K562 (cell line): ENCODE measurements around the gene RAB43. TPM values are rescaled to one million over a fixed set of nuclear protein-coding genes. Genes with fewer than 3 reads are reported as not detected.
"Not testable (repeated sequence)": the region's sequence is repeated elsewhere in the genome, so short reads cannot be mapped to it uniquely, and the experiment has no call there.

Source experiments
- ATAC-seq: fragments of 200-7000 bp; cut with Tn5 transposase; 3 replicates; pipeline ENCODE4 v1.9.1; 2020; ENCODE audit warnings: moderate library complexity
- BruUV-seq: library from RNA; stranded (reverse); fragments of 400-500 nt; replicated peaks from 2 replicates; lab custom pipeline; 2021; lab: Mats Ljungman, UMichigan
- CTCF ChIA-PET: fragments of 300-600 bp; formaldehyde crosslinking; extraction: SDS; loops from one replicate; lab custom pipeline; 2021; ENCODE audit warnings: low intra/inter-chr PET ratio; lab: Yijun Ruan, JAX
- POLR2A ChIA-PET: fragments of 300-600, 350-650 bp; sonication (Branson Sonifier 250); formaldehyde crosslinking; extraction: SDS; loops from one replicate; lab custom pipeline; 2021; ENCODE audit warnings: antibody characterized with exemption, inconsistent platforms; lab: Yijun Ruan, JAX
- DNase-seq, 4 experiments: peaks; one replicate each; pipeline versions ENCODE4 v3.0.0 to v3.0.0-alpha.2; 2011 to 2018; ENCODE audit warnings: low spot score in 3 of 4, mixed read lengths in 3 of 4; ENCODE audit errors: extremely low read depth in 1 of 4
- FAIRE-seq: peaks from 2 replicates; lab custom pipeline; 2011; peaks lifted over from hg19 to GRCh38; lab: Jason Lieb, UNC
- H2AFZ ChIP-seq: 2 replicates; pipeline ENCODE4 v1.6.0; 2011; ENCODE audit warnings: low read depth, low read length, control low read depth, inconsistent platforms
- H3K27ac ChIP-seq: fragments of 200-600 bp; 3 replicates; pipeline ENCODE4 v1.8.0; 2011; ENCODE audit warnings: low read depth, mild to moderate bottlenecking, control low read depth, inconsistent platforms, low read length, moderate library complexity, mixed read lengths; ENCODE audit errors: extremely low read depth
- H3K27me3 ChIP-seq, 2 experiments: fragments of 300-600 bp in 1 of 2; 2 replicates in 1 of 2; 3 replicates in 1 of 2; pipeline versions ENCODE4 v1.6.0 to v1.8.0; 2011; ENCODE audit warnings: inconsistent platforms in 2 of 2, low read length in 2 of 2, mild to moderate bottlenecking in 1 of 2, mixed read lengths in 1 of 2, moderate library complexity in 1 of 2; ENCODE audit not compliant: control insufficient read depth in 2 of 2, insufficient read depth in 2 of 2
- H3K36me3 ChIP-seq: fragments of 300-600 bp; 3 replicates; pipeline ENCODE4 v1.8.0; 2011; ENCODE audit warnings: mild to moderate bottlenecking, low read length, inconsistent platforms; ENCODE audit not compliant: control insufficient read depth, insufficient read depth
- H3K4me1 ChIP-seq, 2 experiments: fragments of 200-600 bp in 1 of 2; replicated peaks in 1 of 2; 2 replicates in 1 of 2; 3 replicates in 1 of 2; pipeline versions ENCODE4 v1.5.1 to v1.8.0; 2011; ENCODE audit warnings: inconsistent platforms in 2 of 2, low read length in 2 of 2, mild to moderate bottlenecking in 1 of 2, mixed read lengths in 1 of 2, moderate library complexity in 1 of 2; ENCODE audit not compliant: control insufficient read depth in 2 of 2, insufficient read depth in 2 of 2
- H3K4me2 ChIP-seq: 2 replicates; pipeline ENCODE4 v1.6.1; 2011; ENCODE audit warnings: low read length, control low read depth, inconsistent platforms, mixed read lengths; ENCODE audit not compliant: insufficient read depth
- H3K4me3 ChIP-seq: fragments of 200-600 bp; sonication (generic), shearing (Covaris generic); 2 replicates; pipeline ENCODE4 v1.5.1; 2016; ENCODE audit warnings: control low read depth, inconsistent platforms
- H3K79me2 ChIP-seq: fragments of 200-600 bp; 3 replicates; pipeline ENCODE4 v1.8.0; 2011; ENCODE audit warnings: low read length, inconsistent platforms; ENCODE audit not compliant: control insufficient read depth, insufficient read depth
- H3K9ac ChIP-seq, 2 experiments: 2 replicates each; pipeline versions ENCODE4 v1.6.0 to v1.6.1; 2011; ENCODE audit warnings: low read depth in 2 of 2, low read length in 2 of 2, control low read depth in 1 of 2, inconsistent platforms in 1 of 2, mild to moderate bottlenecking in 1 of 2, mixed read lengths in 1 of 2; ENCODE audit not compliant: insufficient read depth in 1 of 2
- H3K9me1 ChIP-seq: one replicate; pipeline ENCODE4 v1.6.0; 2011; ENCODE audit warnings: inconsistent platforms, mild to moderate bottlenecking, low read length, moderate library complexity; ENCODE audit not compliant: control insufficient read depth, insufficient read depth
- H3K9me3 ChIP-seq: replicated peaks from 2 replicates; pipeline ENCODE4 v1.5.1; 2011; ENCODE audit warnings: low read depth, low read length, inconsistent platforms; ENCODE audit not compliant: control insufficient read depth, insufficient read depth
- H4K20me1 ChIP-seq: replicated peaks from 2 replicates; pipeline ENCODE4 v1.6.1; 2011; ENCODE audit warnings: low read length, inconsistent platforms, mixed read lengths; ENCODE audit not compliant: control insufficient read depth, insufficient read depth
- E2F3 ChIP-seq: fragments of 250-450 bp; sonication (Bioruptor Pico); IDR thresholded peaks from 2 replicates; pipeline ENCODE4 v1.4.0; 2020; ENCODE audit warnings: mild to moderate bottlenecking
- KLF13 ChIP-seq: fragments of 450-650 bp; IDR thresholded peaks from 2 replicates; pipeline ENCODE4 v1.6.1; 2016; ENCODE audit warnings: missing genetic modification characterization, low read depth, mild to moderate bottlenecking, missing compliant biosample characterization, moderate library complexity, borderline replicate concordance
- WGBS: fragments of 100-300 bp; shearing (Covaris generic); methylation state at CpG from one replicate; pipeline ENCODE4 v1.1.6; 2016; ENCODE audit warnings: low coverage, mixed read lengths; ENCODE audit not compliant: insufficient coverage; ENCODE audit errors: missing lambda C conversion rate; 5-methylcytosine and 5-hydroxymethylcytosine counted together
- in situ Hi-C: fragments of 300-500 bp; cut with MboI; formaldehyde crosslinking; loops from 4 replicates; pipeline ENCODE4 v1.15.0; 2018; ENCODE audit warnings: inconsistent platforms, mixed read lengths
- intact Hi-C: fragments of 100-400 bp; cut with micrococcal nuclease; formaldehyde crosslinking; loops from 2 replicates; pipeline ENCODE4 v1.14.2; 2022
- polyA plus RNA-seq, 8 experiments: library from polyadenylated mRNA; depleted of rRNA in 4 of 8; stranded (reverse) in 5 of 8; unstranded in 3 of 8; fragments of >200 nt; fragmentation: Nextera tagmentation in 2 of 8; fragmentation: Illumina TruSeq in 1 of 8; extraction: Ambion mirVana in 2 of 8; extraction: Trizol in 1 of 8; gene quantifications; 2 replicates each; pipeline versions ENCODE4 v1.2.1 to v1.2.3, GENCODE V29; 2011 to 2014; ENCODE audit warnings: inconsistent platforms in 1 of 8, missing spikeins in 1 of 8
- total RNA-seq, 7 experiments: library from RNA; depleted of rRNA in 6 of 7; stranded (reverse); fragments of >200 nt in 6 of 7; fragmentation: Illumina TruSeq in 2 of 7; extraction: Trizol in 2 of 7; gene quantifications; 2 replicates each; pipeline versions ENCODE4 v1.2.1 to v1.2.3, GENCODE V29; 2011 to 2021; ENCODE audit warnings: low replicate concordance in 1 of 7
- TF ChIP-seq, protein P1 (sequence below): IDR thresholded peaks from 2 replicates; pipeline ENCODE4 v1.6.1; 2014; ENCODE audit warnings: antibody characterized with exemption
- TF ChIP-seq, protein P2 (sequence below), 2 experiments: fragments of 450-650 bp; formaldehyde crosslinking in 1 of 2; IDR thresholded peaks; 2 replicates each; pipeline versions ENCODE4 v1.4.0 to v1.6.1; 2014 to 2020; ENCODE audit warnings: mild to moderate bottlenecking in 2 of 2, borderline replicate concordance in 1 of 2, low read depth in 1 of 2

RAB43 gene
- total and polyA plus RNA-seq, 9 of the 15 experiments (the other 6 are each of a cell fraction or from before 2014, with no cell fraction given), result 0.04 to 6.8 (median 1.7) TPM; not detected in 2

DNA sequence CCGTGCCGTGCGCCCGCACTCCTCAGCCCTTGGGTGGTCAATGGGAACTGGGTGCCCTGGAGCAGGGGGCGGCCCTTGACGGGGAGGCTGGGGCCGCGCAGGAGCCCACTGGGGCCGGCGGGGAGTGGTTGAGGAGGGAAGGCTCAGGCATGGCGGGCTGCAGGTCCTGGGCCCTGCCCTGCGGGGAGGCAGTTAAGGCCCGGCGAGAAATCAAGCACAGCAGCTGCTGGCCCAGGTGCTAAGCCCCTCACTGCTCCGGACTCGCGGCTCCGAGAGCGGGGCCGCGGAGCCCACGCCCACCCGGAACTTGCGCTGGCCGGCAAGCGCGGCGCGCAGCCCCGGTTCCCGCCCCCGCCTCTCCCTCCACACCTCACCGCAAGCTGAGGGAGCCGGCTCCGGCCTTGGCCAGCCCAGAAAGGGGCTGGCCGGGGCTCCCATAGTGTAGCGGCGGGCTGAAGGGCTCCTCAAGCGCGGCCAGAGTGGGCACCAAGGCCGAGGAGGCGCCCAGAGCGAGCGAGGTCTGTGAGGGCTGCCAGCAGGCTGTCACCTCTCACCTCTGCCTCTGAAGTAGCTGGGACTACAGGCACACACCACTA lies 53.2 kb downstream of the RAB43 start:
- ChIA-PET POLR2A (interaction anchor here (1.1 kb wide), 1 partner anchor 14 kb away, joined by 3 read pairs; no protein-coding TSS in a partner anchor), CTCF (no interaction called here)
- Histone ChIP-seq H3K9ac (no peak overlapping the region), H2AFZ (no peak overlapping the region), H3K27me3 (no peaks in the 10 kb centered on the region), H3K9me3 (no peaks in the 10 kb centered on the region), H3K4me1 (no peaks in the 10 kb centered on the region; a peak in 1 of 5 replicates), H3K36me3 (no peaks in the 10 kb centered on the region), H3K27ac (no peak overlapping the region), H3K79me2 (no peaks in the 10 kb centered on the region), H4K20me1 (no peaks in the 10 kb centered on the region), H3K9me1 (no peaks in the 10 kb centered on the region), H3K4me2 (no peak overlapping the region), H3K4me3 (no peak overlapping the region)
- in situ Hi-C loops (no loop called here), intact Hi-C loops (no loop called here)
- no peak for FAIRE-seq
- DNase-seq, result no peak
- TF ChIP-seq, protein P1, sequence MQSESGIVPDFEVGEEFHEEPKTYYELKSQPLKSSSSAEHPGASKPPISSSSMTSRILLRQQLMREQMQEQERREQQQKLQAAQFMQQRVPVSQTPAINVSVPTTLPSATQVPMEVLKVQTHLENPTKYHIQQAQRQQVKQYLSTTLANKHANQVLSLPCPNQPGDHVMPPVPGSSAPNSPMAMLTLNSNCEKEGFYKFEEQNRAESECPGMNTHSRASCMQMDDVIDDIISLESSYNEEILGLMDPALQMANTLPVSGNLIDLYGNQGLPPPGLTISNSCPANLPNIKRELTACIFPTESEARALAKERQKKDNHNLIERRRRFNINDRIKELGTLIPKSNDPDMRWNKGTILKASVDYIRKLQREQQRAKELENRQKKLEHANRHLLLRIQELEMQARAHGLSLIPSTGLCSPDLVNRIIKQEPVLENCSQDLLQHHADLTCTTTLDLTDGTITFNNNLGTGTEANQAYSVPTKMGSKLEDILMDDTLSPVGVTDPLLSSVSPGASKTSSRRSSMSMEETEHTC, result no peak
- TF ChIP-seq E2F3 (CRISPR knock-in tag) (no peak), KLF13 (tag) (no peak)
- WGBS, result 100% methylated on average over 3 of the region's 44 CpGs
- ATAC-seq, result no peak
- no TSS peak for BruUV-seq

DNA sequence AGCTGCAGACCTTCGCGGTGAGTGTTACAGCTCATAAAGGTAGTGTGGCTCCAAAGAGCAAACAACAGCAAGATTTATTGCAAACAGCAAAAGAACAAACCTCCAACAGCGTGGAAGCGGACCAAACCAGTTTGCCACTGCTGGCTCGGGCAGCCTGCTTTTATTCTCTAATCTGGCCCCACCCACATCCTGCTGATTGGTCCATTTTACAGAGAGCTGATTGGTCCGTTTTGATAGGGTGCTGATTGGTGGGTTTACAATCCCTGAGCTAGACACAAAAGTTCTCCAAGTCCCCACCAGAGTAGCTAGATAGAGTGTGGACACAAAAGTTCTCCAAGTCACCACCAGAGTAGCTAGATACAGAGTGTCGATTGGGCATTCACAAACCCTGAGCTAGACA lies 53.9 kb downstream of the RAB43 start:
- BruUV-seq, H3K9me3 ChIP-seq, H3K4me3 ChIP-seq, FAIRE-seq, H3K4me2 ChIP-seq, DNase-seq, ATAC-seq, H3K9me1 ChIP-seq, H3K79me2 ChIP-seq, in situ Hi-C loops, H4K20me1 ChIP-seq, intact Hi-C loops, CTCF ChIA-PET, H2AFZ ChIP-seq, H3K4me1 ChIP-seq, H3K27me3 ChIP-seq, H3K36me3 ChIP-seq, H3K9ac ChIP-seq, H3K27ac ChIP-seq: not testable (repeated sequence)
- POLR2A ChIA-PET, result interaction anchor here (0.6 kb wide), 1 partner anchor 171 kb away, joined by 3 read pairs; no protein-coding TSS in a partner anchor
- WGBS, result 50% methylated on average over 4 of the region's 7 CpGs
- TF ChIP-seq, protein P2, sequence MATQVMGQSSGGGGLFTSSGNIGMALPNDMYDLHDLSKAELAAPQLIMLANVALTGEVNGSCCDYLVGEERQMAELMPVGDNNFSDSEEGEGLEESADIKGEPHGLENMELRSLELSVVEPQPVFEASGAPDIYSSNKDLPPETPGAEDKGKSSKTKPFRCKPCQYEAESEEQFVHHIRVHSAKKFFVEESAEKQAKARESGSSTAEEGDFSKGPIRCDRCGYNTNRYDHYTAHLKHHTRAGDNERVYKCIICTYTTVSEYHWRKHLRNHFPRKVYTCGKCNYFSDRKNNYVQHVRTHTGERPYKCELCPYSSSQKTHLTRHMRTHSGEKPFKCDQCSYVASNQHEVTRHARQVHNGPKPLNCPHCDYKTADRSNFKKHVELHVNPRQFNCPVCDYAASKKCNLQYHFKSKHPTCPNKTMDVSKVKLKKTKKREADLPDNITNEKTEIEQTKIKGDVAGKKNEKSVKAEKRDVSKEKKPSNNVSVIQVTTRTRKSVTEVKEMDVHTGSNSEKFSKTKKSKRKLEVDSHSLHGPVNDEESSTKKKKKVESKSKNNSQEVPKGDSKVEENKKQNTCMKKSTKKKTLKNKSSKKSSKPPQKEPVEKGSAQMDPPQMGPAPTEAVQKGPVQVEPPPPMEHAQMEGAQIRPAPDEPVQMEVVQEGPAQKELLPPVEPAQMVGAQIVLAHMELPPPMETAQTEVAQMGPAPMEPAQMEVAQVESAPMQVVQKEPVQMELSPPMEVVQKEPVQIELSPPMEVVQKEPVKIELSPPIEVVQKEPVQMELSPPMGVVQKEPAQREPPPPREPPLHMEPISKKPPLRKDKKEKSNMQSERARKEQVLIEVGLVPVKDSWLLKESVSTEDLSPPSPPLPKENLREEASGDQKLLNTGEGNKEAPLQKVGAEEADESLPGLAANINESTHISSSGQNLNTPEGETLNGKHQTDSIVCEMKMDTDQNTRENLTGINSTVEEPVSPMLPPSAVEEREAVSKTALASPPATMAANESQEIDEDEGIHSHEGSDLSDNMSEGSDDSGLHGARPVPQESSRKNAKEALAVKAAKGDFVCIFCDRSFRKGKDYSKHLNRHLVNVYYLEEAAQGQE (IDR thresholded peaks at IDR 0.05; ENCODE audit: borderline replicate concordance), result peak; percentile 63
- TF ChIP-seq, protein P2 (CRISPR knock-in tag; IDR thresholded peaks at IDR 0.05; ENCODE audit: low read depth), result not testable (repeated sequence)
